SKM-1 (cell line): ENCODE measurements around the gene COPB2.
"Not testable (repeated sequence)": the region's sequence is repeated elsewhere in the genome, so short reads cannot be mapped to it uniquely, and the experiment has no call there.

Experiments
- DNase-seq: peaks from one replicate; lab custom pipeline; 2025; ENCODE audit not compliant: unreplicated experiment; lab: John Stamatoyannopoulos, UW

COPB2 gene

DNA sequence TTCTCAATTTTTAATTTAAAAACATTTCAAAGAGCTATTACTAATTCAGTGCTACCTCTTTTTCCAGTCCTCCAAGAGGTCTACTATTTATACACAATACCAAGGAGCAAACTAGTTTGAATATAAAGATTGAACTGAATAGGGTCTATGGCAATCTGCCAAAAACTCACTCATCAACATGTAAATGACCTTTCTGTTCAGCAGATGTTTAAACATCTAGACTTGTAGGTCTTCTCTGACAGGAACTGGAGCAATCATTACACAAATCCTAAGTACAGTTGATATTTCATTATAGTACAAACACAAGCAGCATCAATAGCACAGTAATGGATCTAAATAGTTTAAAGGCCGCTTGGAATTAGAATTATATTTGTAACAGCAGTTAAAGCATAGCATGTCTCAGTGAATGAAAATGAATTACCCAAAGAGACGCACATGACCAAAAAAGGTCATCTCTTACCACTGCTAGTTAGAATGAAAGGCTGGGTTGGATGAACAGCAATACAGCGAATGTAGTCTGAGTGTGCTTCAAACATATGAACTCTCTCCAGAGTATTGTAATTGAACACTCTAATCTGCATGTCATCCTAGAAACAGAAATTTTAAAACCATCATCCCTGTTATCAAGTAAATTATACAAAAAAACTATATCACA lies 10.7 kb downstream of the COPB2 start:
- no peak for DNase-seq

DNA sequence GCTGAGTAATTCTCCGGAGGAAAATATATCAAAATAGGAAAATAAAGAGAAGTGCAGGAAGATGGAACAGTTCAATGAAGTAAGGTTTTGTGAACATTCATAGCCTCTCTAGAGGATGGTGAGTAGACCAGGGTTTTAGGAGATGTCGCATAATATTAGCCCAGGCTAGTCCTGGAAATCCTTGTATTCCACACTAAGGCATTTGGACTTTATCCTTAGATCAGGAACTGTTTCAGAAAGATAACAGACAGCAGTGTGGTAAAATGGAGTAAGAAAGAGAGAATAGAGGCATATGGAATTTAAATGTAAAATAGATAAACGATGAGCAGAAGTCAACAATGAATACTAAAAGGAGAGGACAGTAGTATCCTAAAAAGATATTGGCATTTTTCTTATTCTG lies 12.1 kb downstream of the COPB2 start:
- no peak for DNase-seq

DNA sequence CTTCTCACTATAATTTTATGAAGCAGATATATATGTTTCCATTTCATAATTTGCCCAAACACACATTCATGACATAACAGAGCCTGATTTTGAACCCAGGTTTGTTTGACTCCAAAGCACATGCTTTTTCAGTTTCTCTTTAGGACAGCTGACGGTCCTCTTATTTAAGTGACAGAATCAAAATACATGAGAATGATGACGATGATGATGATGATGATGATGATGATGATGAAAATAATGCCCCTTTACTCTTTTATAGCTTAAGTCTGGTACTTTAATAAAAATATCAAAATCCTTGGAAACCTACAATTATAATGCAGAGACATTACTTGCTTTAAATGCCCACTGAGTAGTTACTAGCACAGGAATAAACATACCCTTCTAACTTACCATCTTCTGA lies 15.3 kb downstream of the COPB2 start:
- DNase-seq: no peak

DNA sequence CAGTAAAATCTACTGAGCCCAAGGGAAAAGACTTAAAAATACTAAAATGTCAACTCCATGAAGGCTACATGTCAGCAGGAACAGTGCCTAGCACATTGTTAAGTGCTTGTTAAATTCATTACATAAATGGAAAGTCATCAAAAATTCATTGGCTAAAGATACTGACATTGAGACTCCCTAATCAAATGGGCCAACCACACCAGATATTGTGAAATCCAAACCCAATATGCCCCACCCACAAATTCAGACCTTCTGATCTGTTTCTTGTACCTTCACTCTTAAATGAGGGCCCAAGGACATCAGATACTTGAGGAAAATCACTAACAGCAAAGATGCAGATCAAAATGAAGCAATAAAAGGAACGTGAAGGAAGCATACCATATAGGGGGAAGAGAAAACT lies 24.9 kb downstream of the COPB2 start:
- DNase-seq: no peak

DNA sequence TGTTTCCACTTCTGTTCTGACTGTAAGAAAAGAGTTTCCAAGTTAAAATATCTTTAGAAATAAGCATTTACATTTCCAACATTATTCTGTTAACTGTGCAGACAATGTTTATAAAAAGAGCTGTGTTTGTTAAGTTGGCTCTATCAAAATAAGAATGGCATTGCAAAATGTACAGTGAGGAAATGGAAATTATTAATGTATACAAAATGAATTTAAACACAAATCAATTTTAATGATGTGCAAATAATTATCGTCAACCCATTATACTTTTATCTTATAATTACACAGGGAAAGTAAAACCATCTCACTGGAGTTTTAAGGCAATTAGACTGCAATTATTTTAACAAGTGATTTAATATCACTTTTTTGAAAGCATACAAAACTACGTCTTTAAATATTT lies 28.2 kb downstream of the COPB2 start:
- no peak for DNase-seq

DNA sequence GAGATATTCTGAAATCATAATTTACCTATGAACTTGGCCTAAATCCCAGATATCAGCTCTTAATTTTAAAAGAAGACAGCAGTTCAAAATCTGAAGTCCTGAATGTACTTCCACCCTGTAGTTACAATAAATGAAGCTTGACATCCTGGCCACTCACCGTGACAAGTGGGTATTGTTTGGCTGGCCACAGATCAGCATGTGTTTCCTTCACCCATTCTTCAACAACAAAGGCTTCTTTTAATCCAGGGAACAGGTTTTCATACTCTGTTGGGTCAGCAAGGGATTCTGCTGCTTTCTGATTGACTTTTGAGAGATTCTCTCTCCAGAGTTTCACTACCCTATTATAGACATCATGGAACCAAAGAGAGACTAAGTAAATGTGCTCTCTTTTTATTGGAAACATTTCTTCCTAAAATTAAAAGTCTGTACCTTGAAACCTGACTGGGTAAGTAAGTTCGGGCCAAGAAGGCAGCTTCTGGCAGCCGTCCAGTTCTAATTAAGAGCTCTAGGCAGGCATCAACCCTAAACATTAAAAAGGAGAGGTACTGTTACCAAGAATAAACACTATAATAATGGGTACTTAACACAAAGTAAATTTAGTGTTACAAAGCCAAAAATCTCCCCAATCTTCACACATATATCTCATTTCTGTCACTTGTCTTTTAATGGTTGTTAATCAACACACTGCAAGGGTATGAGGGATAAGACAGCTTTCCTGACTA lies 30.4 kb downstream of the COPB2 start:
- no peak for DNase-seq

DNA sequence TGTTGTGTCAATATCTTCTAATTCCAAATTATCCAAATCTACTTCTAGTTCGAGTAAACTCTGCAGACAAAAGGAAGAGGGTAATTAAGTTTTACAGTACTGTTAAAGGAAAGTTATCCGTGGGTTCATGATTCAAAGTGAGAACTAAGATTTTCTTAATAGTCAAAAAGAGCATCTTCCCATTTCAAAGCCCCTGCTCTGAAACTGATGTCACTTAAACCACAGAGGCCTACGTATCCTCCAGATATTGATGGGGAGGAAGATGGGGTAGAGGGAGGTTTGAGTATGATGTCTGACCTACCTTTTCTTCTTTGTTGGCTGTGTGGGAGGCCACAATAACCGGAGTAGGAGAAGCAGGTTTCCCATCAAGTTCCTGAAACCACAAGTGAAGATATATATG lies 31.5 kb downstream of the COPB2 start:
- DNase-seq: no peak

DNA sequence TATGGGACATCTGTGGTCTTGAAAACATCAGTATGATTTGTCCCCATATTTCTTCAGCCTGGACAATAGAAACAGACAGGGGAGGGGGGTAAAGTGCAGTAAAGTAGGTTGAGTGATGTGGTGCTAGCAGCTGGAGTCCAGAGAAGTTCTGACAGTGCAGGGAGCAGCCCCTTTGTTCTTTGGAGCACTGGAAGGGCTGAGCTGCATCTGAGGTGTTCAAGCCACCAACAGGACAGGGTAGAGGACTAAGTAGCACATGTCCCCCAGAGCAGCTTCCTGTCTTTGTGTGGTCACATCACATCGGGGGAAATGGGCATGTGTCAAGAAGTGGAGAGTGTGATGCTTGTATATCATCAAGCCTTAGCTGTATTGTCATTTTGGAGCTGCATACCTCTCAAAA lies 33.6 kb downstream of the COPB2 start:
- no peak for DNase-seq

DNA sequence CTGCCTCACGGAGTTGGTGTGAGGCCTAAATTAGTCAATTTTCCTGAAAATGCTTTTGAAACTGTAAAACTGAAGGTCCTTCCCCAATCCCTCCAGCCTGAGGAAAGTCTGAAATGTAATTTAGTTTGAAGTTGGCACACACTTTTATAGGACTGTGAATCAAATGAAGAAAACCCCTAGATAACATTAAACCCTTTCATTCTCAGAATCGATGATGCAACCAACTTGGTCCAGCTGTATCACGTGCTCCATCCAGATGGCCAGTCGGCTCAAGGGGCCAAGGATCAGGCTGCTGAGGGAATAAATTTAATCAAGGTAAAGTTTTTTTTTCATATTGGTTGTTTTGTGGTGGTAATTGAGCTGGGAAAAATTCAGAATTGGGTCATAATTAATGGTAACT lies 34.0 kb downstream of the COPB2 start:
- DNase-seq: no peak

DNA sequence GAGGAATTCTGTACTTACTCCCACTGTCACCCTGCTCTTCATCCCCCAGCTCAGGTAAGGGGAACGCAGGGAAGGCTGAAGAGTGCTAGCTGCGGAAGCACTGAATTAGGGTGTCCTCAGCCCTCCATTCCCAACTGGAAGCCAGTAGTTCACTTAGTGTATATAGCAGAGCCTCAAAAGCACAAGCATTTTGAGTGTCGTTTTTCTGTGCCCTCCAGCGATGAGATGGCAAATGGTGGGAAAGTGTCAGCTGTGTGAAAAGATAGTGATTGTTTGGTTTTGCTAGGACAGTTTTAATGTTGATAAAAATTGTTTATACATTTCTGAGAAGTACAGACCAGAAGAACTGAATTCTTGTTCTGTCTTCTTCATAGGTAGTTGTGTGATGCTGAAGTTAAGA lies 34.8 kb downstream of the COPB2 start:
- DNase-seq: no peak

DNA sequence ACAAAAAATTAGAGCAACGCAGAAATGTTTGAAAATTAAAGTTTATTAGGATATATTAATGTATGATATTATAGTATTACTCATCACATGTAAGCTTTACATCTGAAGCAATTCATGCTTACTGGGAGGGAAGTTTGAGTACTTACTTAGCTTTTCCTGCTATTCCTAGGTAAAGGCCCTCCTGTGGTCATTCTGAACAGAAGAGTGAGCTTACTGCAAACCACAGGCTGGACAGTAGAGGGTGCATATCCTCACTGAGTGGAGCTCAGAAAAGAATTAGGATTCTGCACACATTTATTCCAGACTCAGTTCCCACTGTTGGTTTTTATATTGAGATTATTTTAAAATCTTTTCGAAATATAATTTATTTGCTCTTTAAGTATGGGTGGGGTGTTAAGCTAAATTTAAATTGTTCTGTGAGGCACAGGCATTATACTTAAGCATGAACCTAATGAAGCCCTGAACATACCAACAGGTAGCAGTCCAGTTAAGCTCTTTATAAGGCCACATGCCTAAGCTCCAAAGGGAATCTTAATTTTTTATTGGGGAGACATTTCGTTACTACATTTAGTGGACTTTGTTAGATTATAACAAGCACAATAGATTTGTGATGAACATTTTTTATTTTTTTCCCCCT lies 35.4 kb downstream of the COPB2 start:
- peak; percentile 26 for DNase-seq

DNA sequence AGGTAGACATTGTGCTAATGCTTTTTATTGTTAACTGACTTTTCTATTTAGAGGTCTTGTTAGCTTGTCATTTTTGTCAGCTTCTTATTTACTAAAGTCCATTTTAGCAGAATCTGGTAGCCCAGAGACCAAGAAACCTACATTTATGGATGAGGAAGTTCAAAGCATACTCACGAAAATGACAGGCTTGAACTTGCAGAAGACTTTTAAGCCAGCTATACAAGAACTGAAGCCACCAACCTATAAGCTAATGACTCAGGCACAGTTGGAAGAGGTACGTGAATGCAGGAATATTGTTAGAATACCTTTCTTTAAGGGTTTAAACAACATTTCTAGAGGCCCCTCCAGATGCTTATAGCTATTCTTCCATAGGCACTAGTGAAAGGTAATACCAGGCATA lies 42.7 kb downstream of the COPB2 start:
- DNase-seq: no peak

DNA sequence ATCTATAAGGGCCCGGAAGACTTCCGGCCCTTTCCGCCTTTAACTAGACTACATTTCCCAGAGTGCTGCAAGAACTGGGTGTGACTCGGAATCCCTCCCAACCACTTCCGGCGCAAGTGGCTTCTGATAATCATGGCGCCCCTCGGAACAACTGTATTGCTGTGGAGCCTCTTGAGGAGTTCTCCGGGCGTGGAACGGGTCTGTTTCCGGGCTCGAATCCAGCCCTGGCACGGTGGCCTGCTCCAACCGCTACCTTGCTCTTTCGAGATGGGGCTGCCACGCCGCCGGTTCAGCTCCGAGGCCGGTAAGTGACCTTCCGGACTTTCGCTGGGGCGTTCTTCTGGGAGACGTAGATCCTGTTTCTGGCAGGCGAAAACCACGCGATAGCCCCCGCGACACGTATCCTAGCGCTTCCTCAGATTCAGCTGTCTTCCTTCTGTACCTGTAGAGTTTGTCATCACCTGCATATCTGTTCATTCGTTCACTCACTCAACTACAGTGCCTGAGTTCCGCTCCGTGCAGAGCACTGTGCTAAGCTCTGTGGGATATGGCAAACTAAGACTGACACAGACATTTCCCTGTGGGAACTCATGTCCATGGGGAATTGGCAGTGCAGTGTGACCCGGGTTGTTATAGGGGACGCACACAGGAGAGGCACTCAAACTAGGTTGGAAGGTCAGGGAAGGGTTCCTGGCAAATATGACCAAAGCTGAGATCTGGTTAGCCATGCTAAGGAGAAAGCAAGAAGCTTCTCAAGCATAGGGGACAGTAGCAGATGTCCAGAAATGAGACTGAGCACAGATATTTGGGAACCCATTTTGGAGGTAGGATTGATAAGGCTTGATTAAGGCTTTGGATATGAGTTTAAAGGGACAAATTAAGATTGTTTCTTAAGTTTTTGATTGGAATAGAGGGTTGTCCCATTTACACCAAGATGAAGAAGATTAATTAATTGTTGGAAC lies 45.3 kb downstream of the COPB2 start, which contains the start of gene MRPS22:
Gene MRPS22, plus strand, starts transcription at position 126 of the 962 bp plus-strand sequence. Its CDS starts 7 bp downstream, at position 133.
- DNase-seq: peak; percentile 64

DNA sequence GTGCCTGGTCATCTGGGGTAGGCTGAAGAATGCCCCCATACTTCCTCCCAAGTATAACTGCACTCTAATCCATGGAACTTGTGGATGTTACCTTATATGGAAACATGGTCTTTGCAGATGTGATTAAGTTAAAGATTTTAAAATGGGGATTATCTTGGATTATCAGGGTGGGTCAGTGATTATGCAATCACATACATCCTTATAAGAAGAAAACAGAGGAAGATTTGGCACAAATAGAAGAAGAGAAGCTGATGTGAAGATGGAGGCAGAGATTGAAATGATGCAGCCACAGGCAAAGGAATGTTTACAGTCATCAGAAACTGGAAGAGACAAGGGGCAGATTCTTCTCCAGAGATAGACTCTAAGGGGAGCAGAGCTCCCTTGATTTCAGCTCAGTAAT lies 47.4 kb downstream of the COPB2 start:
- DNase-seq: no peak

DNA sequence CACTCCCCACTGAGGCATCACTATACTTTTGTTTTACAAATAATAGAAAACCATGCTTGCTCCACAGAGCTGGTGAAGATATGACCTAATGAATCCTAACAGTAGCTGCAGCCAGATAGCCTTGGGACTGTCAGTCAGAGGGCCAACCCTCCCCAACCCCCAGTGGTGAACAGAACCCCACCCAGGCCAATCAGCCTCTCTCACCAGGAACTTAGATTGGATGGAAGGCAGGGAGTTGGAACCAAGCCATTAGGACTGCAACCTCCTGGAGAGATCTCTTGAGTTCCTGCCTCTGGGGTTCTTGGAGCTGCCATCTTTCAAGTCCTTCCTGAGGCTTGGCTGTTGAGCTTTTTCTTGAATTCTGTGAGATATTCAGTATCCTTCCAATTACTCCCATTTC lies 48.7 kb downstream of the COPB2 start:
- DNase-seq: no peak

DNA sequence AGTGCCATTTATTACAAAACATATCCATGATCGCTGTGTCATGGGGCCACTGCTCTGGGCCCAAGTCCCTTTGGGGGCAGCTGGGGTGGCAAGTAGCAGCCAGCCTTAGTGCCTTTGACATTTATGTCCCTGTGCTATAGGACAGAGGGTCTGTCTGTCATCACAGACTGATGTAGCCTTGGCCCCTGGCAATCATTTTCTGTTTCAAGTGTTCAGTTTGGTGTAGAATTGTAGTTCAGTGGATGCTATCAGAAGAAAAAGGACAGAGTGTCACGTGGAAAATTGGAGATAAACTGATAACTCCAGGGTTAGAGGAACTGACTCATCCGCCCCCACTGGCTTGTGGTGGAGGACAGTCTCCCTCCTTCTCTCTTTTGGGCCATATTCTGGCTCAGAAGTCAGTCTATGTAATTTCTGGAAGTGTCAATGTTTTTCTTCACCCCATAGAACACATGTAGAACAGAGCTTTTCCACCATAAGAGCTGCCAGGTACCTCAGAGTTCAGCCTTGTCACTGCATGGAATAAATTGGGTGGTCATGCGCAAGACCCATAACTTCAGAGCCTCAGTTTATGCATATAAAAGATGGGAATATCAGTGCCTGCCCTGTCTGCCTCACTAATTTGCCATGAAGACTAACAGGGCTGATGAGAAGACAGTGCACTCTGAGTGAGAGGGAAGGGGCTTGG lies 50.1 kb downstream of the COPB2 start:
- no peak for DNase-seq

DNA sequence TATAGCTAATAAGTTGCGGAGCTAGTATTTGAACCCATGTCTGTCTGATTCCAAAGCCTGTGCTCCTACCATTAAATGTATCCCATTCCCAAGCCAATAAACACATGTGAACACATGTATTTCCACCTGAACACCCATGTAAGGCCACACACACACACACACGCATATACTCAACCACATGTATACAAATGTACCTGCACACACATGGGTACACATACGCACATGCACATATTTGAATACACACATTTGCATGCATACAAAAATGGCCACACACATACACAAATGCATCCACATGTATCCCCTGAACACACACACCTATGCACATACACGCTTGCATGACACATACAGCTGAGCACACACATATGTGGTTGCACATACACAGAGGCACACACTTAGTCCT lies 51.0 kb downstream of the COPB2 start:
- DNase-seq: no peak

DNA sequence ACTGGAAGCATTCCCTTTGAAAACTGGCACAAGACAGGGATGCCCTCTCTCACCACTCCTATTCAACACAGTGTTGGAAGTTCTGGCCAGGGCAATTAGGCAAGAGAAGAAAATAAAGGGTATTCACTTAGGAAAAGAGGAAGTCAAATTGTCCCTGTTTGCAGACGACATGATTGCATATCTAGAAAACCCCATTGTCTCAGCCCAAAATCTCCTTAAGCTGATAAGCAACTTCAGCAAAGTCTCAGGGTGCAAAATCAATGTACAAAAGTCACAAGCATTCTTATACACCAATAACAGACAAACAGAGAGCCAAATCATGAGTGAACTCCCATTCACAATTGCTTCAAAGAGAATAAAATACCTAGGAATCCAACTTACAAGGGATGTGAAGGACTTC lies 54.8 kb downstream of the COPB2 start:
- DNase-seq: not testable (repeated sequence)

DNA sequence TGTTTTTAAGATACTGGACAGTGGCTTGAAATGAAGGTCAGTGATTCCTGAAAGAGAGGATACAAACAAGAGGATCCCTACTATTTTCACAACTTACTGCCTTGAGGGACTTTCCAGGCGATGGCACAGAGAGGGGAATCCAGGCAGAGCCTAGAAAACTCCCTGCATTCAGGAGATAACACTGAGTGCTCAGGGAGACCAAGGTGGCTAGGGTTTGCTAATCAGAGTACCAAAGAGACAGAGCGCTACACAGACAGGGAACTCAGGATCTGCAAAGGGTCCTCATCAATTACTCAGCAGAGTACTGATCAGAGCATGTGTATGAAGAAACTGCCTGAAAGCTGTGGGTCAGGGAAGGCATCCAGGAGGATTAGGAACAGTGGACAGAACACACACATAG lies 57.4 kb downstream of the COPB2 start:
- DNase-seq: no peak

DNA sequence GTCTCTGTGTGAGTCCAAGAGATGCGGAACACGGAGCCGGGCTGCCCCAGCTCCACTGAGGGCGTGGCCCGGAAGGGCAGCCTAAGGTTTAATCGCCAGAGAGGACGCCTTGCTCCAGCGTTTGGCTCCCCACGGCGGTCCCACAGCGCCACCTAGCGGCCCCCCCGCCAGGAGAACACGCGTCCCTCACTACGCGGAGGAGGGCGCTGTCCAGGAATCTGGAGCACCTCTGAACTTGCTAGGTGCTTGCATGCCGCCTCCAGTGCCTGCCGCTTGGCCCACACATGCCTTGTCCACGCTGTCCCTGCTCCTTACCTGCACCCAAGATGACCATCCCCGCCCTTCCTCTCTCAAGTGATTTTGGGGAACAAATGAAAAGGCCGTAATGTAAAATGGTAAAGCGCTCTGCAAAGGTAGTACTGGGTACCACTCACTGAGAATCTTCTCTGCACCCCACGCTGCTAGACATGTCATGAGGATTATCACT lies 60.0 kb downstream of the COPB2 start:
- peak; percentile 80 for DNase-seq
